Measurements from ENCODE around the gene SCRN2.

GRCh38 chr17:47873200-47874090 lies 32.4 kb upstream of the SCRN2 start:
- TF ChIP-seq REST (IDR thresholded peaks at IDR 0.05; ENCODE audit: unreplicated experiment) (no peak), CREB1 (CRISPR knock-in tag; IDR thresholded peaks at IDR 0.05; ENCODE audit: low read depth) (no peak), CTCF (conservative IDR thresholded peaks at IDR 0.05; ENCODE audit: low read depth in 2 of 2) (no peak), EZH2phosphoT487 (IDR thresholded peaks at IDR 0.05; ENCODE audit: unreplicated experiment) (no peak), EZH2 (IDR thresholded peaks at IDR 0.05; ENCODE audit: low read depth, unreplicated experiment) (no peak)
